Suprapubic skin (tissue), 4 donors: ENCODE data around the gene LRRN3. TPM values are rescaled to one million over a fixed set of nuclear protein-coding genes. Genes with fewer than 3 reads are reported as not detected.

ENCODE experiments used
- DNase-seq, 2 donors: peaks; one replicate each; pipeline ENCODE4 v3.0.0-alpha.2; 2019; ENCODE audit warnings: low spot score in 2 of 2
- H3K27ac ChIP-seq: fragments of 200-600 bp; sonication (generic); one replicate; pipeline ENCODE4 v1.5.1; 2019
- H3K27me3 ChIP-seq: fragments of 200-600 bp; sonication (generic); one replicate; pipeline ENCODE4 v1.5.1; 2019
- H3K36me3 ChIP-seq: fragments of 200-600 bp; sonication (generic); one replicate; pipeline ENCODE4 v1.5.1; 2019
- H3K4me1 ChIP-seq: fragments of 200-600 bp; sonication (generic); one replicate; pipeline ENCODE4 v1.5.1; 2019
- H3K4me3 ChIP-seq: fragments of 200-600 bp; sonication (generic); one replicate; pipeline ENCODE4 v1.5.1; 2019; ENCODE audit warnings: mild to moderate bottlenecking
- H3K9me3 ChIP-seq: fragments of 200-600 bp; sonication (generic); one replicate; pipeline ENCODE4 v1.5.1; 2019
- CTCF ChIP-seq, 2 donors: fragments of 200-600 bp in 1 of 2; fragments of 450-650 bp in 1 of 2; sonication (generic) in 1 of 2; IDR thresholded peaks; one replicate each; pipeline ENCODE4 v1.5.1; 2016 to 2019; ENCODE audit warnings: antibody characterized with exemption in 2 of 2, mild to moderate bottlenecking in 1 of 2, moderate library complexity in 1 of 2
- EP300 ChIP-seq: sonication (generic); formaldehyde crosslinking; IDR thresholded peaks from one replicate; pipeline ENCODE4 v1.6.1; 2017; ENCODE audit warnings: antibody characterized with exemption
- POLR2A ChIP-seq, 2 donors: fragments of 450-650 bp; IDR thresholded peaks; one replicate each; pipeline ENCODE4 v1.6.1; 2017; ENCODE audit warnings: antibody characterized with exemption in 2 of 2, mild to moderate bottlenecking in 2 of 2, moderate library complexity in 2 of 2
- POLR2AphosphoS5 ChIP-seq, 3 donors: sonication (generic); formaldehyde crosslinking; IDR thresholded peaks; one replicate each; pipeline ENCODE4 v1.6.1; 2017; ENCODE audit warnings: antibody characterized with exemption in 3 of 3
- WGBS: methylation state at CpG from one replicate; pipeline ENCODE4 v1.1.5; 2018; 5-methylcytosine and 5-hydroxymethylcytosine counted together
- total RNA-seq, 4 donors: library from RNA; depleted of rRNA; stranded (reverse); fragments of >200 nt; gene quantifications; one replicate each; pipeline ENCODE4 v1.1.0, GENCODE V29; 2016

The LRRN3 gene
- total RNA-seq, 4 donors from 2014 or later, result 0.30 to 1.8 (median 0.51) TPM; not detected in 1

GRCh38 chr7:111105269-111105668 lies 14.3 kb downstream of the LRRN3 start:
- DNase-seq, result no peak
- Histone ChIP-seq H3K27ac (no peak overlapping the region), H3K9me3 (no peaks in the 10 kb centered on the region), H3K36me3 (no peaks in the 10 kb centered on the region), H3K4me3 (no peak overlapping the region), H3K4me1 (peaks cover 18% of the 10 kb centered on the region), H3K27me3 (no peaks in the 10 kb centered on the region)
- TF ChIP-seq POLR2A (IDR thresholded peaks at IDR 0.05) (no peak), CTCF (IDR thresholded peaks at IDR 0.05) (no peak), POLR2AphosphoS5 (IDR thresholded peaks at IDR 0.05) (no peak), EP300 (no peak)
- WGBS, result 92% methylated on average over 3 of the region's 3 CpGs

- Histone ChIP-seq H3K27ac (no peak overlapping the region), H3K27me3 (no peaks in the 10 kb centered on the region), H3K4me1 (peaks cover 18% of the 10 kb centered on the region), H3K9me3 (no peaks in the 10 kb centered on the region), H3K4me3 (no peak overlapping the region), H3K36me3 (no peaks in the 10 kb centered on the region)
- DNase-seq, result no peak
- no peak for TF ChIP-seq CTCF (IDR thresholded peaks at IDR 0.05)
- no peak for TF ChIP-seq EP300
- 33% methylated on average over 1 of the region's 1 CpG for WGBS
Measured at GRCh38 chr7:111107579-111107978, 16.7 kb downstream of the LRRN3 start.

- H3K27me3 ChIP-seq, result no peaks in the 10 kb centered on the region
- H3K36me3 ChIP-seq, result no peaks in the 10 kb centered on the region
- DNase-seq, result no peak
- H3K4me3 ChIP-seq, result no peak overlapping the region
- WGBS, result 63% methylated on average over 1 of the region's 1 CpG
- no peak overlapping the region for H3K27ac ChIP-seq
- no peaks in the 10 kb centered on the region for H3K9me3 ChIP-seq
- peaks cover 18% of the 10 kb centered on the region for H3K4me1 ChIP-seq
- TF ChIP-seq EP300, result no peak
- no peak for TF ChIP-seq POLR2A (IDR thresholded peaks at IDR 0.05)
- no peak for TF ChIP-seq CTCF (IDR thresholded peaks at IDR 0.05)
- TF ChIP-seq POLR2AphosphoS5 (IDR thresholded peaks at IDR 0.05), result no peak
Measured at GRCh38 chr7:111108000-111108399, 17.1 kb downstream of the LRRN3 start.

GRCh38 chr7:111108496-111108895 lies 17.6 kb downstream of the LRRN3 start:
- peaks cover 18% of the 10 kb centered on the region for H3K4me1 ChIP-seq
- no peak for TF ChIP-seq CTCF (IDR thresholded peaks at IDR 0.05)
- no peak for TF ChIP-seq EP300
- 71% methylated on average over 3 of the region's 3 CpGs for WGBS
- no peak overlapping the region for H3K4me3 ChIP-seq
- no peaks in the 10 kb centered on the region for H3K9me3 ChIP-seq
- H3K27me3 ChIP-seq, result no peaks in the 10 kb centered on the region
- H3K36me3 ChIP-seq, result no peaks in the 10 kb centered on the region
- no peak overlapping the region for H3K27ac ChIP-seq
- no peak for DNase-seq

- no peak overlapping the region for H3K4me3 ChIP-seq
- no peaks in the 10 kb centered on the region for H3K9me3 ChIP-seq
- H3K36me3 ChIP-seq, result no peaks in the 10 kb centered on the region
- TF ChIP-seq POLR2A (IDR thresholded peaks at IDR 0.05) (no peak), CTCF (IDR thresholded peaks at IDR 0.05) (no peak), EP300 (no peak), POLR2AphosphoS5 (IDR thresholded peaks at IDR 0.05) (no peak)
- no peak for DNase-seq
- WGBS, result 78% methylated on average over 2 of the region's 2 CpGs
- no peak overlapping the region for H3K27ac ChIP-seq
- H3K4me1 ChIP-seq, result peaks cover 10% of the 10 kb centered on the region
- H3K27me3 ChIP-seq, result no peaks in the 10 kb centered on the region
Measured at GRCh38 chr7:111112439-111112838, 21.5 kb downstream of the LRRN3 start.
